ENCODE measurements around the gene NAT10. TPM values are rescaled to one million over a fixed set of nuclear protein-coding genes. Genes with fewer than 3 reads are reported as not detected.

NAT10 gene
- total RNA-seq, 2 donors from 2014 or later = 22.5 to 30.6 TPM

DNA sequence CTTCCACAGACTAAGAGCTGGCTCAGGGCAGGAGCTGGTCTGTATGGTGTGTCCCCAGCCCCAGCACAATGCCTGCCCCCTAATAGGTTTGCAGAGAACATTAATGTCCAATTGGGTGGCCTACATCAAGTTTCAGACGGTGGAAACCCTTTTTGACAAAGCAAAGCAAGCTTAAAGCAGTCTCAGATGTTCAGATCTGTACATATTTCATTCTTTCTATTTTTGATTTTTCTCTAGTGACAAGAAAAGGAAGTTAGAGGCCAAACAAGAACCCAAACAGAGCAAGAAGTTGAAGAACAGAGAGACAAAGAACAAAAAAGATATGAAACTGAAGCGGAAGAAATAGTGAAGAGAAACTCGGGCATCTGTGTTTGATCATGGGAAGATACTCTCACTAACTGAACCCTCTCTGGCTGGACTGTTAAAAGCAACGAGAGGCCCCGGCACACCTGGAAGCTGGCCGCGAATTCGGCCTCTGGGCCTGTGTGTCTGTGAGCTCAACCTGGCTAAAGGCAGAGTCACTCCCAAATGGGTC, 40.5 kb downstream of the NAT10 start:
- DNase-seq (no peak), ATAC-seq (no peak)
- intact Hi-C loops (cut with DNase I, micrococcal nuclease) = no loop called here

DNA sequence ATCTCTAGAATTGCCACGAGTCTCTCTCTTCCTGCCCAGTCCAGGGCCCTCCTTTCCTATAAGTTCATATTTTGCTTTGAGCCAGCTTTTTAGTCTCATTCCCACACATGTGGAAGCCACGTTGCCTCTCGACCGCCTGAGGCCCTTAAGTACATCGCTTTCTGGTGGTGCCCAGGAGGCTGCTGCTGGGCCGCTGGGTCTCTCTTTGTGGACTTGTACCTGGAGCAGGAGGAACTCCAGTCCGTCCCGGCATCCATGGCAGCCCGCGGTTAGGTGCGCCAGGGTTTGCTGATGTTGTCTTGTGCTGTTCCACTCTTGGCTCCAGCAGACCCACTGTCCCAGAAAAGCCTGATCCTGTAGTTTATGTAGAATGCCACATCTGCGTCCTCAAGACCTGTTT, 41.0 kb downstream of the NAT10 start:
- intact Hi-C loops (cut with DNase I, micrococcal nuclease) = no loop called here
- DNase-seq (no peak), ATAC-seq (no peak)

DNA sequence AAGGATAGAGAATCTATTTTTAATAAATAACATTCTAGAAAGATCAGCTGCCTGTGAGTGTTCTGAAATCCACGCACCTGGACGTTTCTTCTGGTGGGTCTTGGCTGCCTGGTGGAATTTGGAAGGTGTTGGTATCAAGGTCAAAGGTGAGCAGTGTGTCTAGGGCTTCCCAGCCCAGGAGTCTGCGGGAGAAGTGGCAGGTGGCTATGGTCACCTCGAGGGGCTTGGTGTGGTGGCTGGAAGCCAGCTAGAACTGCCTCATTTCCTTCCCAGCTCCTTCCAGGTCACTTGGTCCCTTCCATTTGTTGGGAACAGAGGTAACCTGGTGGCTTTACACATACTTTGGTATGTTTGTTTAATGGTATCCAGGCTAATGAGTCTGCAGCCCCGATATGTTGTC, 41.4 kb downstream of the NAT10 start:
- ATAC-seq (no peak), DNase-seq (no peak)
- intact Hi-C loops (cut with DNase I, micrococcal nuclease) = no loop called here

DNA sequence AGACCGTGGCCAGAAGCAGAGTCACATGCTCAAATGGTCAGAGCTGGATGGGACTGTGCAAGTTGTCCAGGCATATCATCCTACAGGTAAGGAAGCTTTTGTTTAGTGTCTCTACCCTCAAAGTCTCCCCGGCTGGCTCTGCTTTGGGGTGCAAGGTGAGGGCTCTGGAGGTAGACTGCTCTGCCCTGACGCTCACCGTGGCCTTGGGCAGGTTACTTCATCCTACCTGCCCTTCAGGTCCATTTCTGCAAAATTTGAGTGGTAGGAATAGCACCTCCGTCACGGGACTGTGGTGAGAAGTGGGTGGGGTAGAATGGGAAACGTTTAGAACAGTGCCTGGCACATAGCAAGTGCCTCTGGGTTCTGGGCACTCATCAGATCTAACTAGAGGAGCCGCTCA, 42.2 kb downstream of the NAT10 start:
- intact Hi-C loops (cut with DNase I, micrococcal nuclease) = no loop called here
- no peak for ATAC-seq
- DNase-seq = no peak

DNA sequence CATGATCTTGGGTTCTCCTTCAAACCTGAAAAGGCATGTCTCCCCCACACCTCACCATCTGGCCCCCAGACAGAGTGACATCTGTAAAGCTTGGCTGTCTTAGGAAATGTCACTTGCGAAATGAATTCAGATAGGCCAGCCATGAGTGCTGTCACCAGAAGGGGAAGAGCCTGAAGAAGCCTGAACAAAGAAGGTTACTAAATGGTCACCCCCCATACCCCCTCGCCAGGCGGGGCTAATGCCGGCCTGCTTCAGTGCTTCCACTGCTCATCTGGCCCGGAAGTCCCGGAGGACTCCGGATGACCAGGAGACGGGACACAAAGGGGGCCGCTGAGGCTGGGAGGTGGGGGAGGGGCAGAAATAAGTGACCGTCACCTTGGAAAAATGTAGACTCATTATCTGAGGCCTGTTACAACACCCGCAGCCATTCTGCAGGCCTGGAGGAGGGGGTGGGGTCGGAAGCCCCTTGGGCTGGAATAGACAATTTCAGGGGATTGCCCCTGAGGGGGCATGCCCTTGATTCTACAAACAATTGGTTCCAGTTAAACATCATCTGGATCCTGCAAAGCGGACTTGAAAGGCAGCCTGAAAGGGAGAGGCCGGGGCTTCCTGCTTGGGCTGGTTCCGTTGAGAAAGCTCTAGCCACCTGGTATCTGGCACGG, 43.2 kb downstream of the NAT10 start:
- ATAC-seq (no peak), DNase-seq (no peak)
- intact Hi-C loops (cut with DNase I, micrococcal nuclease) = no loop called here

DNA sequence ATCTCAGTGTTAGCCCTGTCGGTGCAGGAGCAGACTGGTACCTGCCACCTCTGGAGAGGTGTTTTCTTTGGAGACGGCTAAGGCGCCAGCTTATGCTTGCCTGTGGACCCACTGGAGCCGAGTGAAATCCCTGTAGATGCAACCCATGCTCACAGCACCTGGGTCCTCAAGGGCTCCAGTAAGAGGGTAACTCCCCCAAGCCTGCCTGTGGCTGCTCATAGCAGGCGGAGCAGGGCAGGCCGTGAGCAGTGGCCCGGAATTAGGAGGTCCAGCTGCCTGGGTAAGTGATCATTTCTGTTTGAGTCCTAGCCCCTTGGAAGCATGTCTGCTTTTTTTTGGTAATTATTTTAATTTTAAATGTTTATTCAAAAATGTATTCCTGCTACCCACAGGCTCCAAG, 43.8 kb downstream of the NAT10 start:
- intact Hi-C loops (cut with DNase I, micrococcal nuclease) = no loop called here
- no peak for ATAC-seq
- no peak for DNase-seq

DNA sequence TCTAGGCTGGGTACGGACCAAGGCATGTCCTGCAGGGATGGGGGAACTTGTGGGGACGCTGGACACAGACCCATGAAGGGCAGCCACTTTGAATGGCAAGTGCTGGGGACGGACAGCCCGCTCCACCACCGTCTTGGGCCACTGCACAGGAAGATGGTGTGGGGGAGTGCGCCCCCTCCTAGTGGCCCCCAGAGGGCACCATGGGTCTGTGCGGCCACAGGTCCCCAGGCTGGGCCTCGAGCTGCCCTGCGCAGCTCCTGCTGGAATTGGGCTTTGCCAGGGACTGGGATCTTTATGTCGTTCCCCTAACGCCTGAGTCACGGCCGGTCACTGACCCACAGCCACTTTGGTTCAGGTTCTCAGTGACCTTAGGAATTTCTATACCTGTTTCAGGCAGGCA, 44.4 kb downstream of the NAT10 start:
- intact Hi-C loops (cut with DNase I, micrococcal nuclease) = no loop called here
- ATAC-seq (peak; percentile 44), DNase-seq (no peak)

DNA sequence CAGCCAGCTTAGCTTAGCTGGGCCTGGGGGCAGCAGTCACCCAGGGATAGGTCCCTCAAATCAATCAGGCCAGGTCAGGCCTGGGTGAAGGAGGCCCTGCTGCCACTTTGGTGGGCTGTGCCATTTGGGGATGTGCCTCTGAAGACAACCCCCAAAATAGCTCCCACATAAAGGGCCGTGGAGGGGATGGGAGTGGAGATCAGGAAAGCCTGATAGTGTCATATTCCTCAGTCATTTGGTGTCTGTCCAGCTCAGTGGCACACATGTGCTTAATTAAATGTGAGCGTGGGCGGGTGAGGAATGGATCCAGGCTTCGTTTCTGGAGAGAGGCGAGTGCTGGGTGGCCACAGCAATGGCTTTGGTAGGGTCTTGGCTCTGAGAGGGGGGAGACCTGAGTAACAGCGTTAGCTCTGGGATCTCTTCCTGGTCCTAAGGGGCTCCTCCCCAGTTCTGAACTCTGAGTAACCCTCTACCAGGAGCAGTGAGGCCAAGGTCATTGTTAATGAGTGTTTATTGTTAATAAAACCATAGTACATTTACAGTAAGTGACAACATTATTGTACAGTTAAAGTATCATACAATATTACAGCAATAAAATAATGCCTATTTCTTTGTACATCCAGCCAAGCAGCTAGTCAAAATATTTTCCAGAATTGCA, 45.2 kb downstream of the NAT10 start:
- peak; percentile 69 for ATAC-seq
- intact Hi-C loops (cut with DNase I, micrococcal nuclease) = no loop called here
- no peak for DNase-seq

DNA sequence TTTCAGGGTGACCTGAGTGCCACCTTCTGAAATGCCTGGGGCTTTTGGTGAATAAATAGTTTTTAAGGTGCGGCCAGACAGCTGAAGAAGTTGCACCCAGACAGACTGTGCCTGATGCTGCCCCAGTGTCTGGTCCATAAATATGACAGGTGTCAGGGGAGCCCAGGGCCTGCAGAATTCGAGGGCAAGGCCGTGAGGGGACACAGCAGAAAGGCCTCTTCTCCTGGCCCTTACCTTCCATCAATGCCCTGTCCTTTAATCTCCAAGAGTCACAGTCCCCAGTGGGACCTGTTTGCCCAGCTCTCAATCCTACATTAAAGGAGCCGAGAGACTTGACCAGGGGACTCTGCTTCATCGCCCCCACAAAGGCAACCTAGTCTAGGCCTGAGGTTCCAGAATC, 45.7 kb downstream of the NAT10 start:
- intact Hi-C loops (cut with DNase I, micrococcal nuclease) = no loop called here
- no peak for ATAC-seq

DNA sequence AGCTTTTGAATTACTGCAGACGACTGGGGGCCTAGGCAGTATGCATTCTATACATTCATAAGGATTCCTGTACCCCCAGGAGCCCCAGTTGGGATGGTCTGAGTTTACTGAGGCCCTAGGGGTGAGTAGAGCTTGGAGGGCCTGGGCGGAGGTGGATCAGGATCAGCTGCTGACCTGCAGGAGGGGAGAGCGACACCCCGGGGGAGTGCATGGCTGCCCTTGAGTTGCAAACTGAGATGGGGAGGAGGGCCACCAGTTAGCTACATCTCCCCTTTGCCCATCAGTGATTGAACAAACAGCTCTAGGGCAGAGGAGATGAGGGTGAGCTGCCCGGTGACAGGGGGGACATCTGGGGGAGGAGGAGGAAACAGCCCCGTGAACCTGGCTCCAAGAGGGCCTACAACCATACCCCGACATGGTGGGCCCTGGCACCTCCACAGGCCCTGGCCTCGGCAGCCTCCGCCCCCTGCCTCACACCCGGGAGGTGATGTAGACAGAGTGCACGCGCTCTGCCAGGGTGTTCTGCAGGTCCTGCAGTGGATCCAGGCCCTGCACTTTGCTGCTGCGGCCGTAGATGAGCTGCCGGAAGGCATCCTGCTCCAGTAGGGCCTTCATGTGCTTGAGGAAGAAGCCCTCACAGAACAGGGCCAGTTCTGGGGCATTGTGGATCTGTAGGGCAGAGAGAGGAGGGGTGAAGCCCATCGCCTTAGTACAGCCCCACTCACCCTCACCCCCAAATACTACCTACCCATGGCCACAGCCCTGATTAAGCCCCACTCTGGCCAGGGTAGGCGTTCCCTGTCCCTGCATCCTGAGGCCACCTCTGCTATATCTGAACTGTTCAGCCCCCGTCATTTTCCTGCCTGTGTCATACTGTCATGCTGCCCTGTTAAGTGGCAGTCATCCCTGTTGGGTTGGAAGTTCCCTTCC, 46.8 kb downstream of the NAT10 start:
- ATAC-seq = no peak
- no peak for DNase-seq
- intact Hi-C loops (cut with DNase I, micrococcal nuclease) = no loop called here

More for the DNA sequence above, 45.7 kb downstream of the NAT10 start:
- DNase-seq = no peak

DNA sequence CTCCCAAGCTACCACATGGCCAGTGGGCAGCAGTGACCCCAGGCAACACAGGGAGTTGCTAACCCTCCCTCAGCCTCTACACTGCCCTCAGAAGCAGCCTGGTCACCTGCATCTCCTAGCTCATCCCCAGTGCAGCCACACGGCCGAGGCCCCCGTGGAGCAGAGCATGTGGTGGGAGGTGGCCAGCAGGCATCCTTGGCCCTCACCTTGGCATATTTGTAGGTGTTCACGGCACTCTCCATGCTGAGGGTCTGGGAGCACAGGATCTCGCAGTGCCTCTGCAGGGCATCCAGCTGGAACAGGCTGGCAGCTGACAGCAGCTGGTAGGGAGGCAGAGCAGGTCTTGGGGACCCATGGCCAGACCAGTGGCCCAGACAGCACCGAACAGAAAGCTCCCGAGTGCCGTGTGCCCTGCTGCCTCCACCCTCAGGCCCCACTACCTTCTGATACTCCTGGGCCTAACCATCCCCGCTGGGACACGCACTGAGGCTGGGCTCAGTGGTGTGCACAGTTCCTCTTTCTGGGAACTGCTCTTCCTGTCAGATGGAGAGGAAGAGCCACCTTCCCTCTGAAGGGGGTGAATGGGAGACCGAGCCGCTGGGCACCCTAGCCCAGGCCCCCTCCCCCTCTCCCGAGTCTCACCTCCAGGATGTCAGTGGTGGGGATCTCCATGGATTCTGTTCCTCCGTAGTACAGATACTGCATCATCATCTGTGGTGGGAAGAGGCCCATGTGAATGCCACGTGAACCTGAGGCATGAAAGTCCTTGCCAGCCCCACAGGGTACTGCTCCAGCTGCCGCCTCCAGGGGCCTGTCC, 48.8 kb downstream of the NAT10 start:
- ATAC-seq (no peak), DNase-seq (no peak)
- intact Hi-C loops (cut with DNase I, micrococcal nuclease) = no loop called here

DNA sequence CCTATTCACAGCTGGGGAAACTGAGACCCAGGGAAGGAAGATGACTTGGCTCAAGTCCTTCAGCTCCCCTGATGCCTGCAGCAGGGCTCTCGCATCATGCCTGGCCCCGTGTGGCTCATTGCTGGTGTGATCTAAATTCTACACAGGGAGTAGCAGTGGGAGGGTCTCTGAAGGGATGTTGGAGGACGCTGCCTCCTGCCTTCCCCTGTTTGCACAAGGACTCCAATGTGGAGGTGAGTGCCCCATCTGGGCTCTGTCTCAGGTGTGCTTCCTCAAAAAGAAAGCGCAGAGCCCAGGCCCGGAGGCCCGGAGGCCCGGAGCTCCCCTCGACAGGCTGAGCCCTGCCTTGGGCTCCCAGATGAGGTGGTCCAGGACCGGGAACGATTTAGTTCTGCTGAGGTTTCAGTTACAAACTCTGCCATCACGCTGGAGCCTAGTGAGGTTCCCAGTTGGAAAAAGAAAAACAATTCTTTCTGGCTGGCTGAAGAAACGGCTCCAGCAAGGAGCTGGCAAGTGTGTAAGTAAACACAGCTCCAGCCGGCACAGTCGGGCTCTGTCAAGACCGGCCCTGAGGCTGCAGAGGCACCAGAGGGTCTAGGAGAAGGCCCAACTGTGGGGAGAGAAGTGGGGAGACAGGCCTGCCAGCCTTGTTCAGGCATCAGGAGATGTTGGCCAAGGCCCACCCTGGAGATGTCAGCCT, 49.8 kb downstream of the NAT10 start:
- DNase-seq = no peak
- intact Hi-C loops (cut with DNase I, micrococcal nuclease) = no loop called here
- no peak for ATAC-seq

DNA sequence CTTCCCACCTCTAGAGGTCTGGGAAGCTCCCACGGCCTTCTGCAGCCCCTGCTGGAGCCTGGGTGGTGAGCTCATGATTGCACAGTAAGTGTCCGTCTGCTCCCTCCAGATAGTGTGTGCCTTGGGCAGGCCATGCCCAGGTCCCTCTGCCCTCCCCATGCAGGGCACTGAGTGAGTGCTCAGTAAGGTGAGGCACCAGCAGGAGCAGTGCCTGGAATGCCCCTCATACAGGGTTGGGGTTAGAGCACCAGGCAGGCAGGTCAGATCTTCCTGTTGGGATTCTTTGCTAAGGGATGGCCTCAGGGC, 50.3 kb downstream of the NAT10 start:
- no peak for DNase-seq
- intact Hi-C loops (cut with DNase I, micrococcal nuclease) = no loop called here
- no peak for ATAC-seq

DNA sequence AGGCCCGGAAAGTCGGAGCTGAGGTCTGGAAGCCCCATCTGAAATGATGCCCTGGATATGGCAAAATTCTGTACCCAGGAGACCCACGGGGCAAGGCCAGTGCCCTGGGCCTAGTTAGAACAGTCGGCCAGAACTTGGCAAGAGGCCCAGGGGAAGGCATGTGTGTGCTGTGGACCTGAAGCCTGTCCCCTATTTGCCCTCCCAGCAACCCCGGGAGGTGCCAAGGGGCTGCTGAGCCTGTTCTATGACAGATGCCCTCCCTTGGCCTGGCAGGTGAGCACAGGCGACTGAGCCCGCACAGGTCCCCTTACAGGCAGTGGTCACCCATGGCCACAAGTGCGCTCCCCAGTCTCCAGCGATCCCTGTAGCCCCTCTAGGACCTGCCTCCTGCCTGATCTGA, 51.7 kb downstream of the NAT10 start:
- intact Hi-C loops (cut with DNase I, micrococcal nuclease) = no loop called here
- ATAC-seq (no peak), DNase-seq (no peak)

DNA sequence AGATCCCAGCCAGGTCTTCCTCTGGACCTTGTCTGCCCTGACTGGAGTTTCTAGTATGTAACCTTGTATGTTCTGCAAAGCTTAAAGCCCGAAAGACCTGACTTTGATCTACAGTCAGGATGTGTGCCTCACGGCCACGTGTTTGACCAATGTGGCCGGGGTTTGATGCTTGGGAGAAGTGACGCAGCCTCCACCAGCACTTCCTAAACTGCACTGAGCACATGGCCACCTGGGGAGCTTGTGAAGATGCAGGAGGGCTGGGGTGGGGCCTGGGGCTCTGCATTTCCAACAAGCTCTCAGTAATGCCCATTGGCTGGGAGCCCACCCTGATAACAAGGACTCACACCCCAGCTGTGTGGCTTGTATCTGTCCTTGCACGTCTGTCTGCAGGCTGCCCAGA, 53.2 kb downstream of the NAT10 start:
- DNase-seq = no peak
- intact Hi-C loops (cut with DNase I, micrococcal nuclease) = no loop called here
- ATAC-seq = no peak

DNA sequence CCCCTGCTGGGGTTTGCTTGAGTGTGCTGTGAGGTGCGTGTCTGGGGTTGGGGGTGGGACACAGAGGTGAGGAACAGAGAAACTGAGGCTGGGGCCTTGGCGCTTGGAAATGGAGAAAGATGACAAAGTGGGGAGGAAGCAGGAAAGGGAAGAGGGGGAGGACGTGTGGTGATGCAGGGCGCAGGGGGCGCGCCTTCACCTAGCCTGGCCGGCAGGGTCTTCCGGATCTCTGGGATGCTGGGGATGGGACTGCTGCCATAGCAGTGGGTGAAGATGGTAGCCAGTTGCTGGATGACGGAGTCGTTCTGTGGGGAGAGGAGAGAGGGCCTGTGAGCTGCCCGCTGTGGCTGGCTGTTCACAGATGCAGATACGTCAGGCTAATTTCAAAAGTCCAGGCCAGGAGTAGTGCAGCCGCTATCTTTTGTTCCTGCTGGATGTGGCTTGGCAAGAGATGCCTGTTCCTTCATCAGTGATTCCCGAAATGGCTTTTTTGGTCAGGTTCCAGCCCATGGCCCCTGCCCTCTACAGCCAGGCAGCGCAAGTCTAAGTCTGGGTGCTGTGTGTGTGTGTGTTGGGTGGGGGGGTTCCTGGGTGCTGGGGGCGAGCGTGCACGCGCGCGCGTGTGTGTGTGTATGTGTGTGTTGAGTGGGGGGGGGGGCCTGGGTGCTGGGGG, 54.8 kb downstream of the NAT10 start:
- DNase-seq (no peak), ATAC-seq (no peak)

DNA sequence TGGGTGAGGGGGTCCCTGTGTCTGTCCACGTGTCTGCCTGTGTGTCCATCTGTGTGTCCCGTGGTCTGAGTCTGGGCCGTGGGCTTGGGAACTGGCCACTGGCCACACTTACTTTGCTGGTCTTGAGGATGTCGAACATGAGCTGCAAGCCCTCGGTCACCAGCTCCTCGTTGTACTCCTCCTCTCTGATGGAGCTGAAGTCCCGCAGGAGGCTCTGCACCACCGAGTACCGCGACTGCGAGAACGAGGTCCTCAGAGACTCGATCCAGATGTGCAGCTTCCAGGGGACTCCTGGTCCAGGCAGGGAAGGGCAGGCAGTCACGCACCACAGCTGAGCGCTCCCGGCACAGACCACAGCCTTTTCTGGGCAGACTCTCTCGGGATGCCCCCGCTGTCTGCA, 55.4 kb downstream of the NAT10 start:
- intact Hi-C loops (cut with DNase I, micrococcal nuclease) = loop anchor here in 1 of 2 donors (10.0 kb wide), 1 partner anchor 156 kb away; no protein-coding TSS in a partner anchor
- ATAC-seq (no peak), DNase-seq (no peak)

More for the DNA sequence above, 54.8 kb downstream of the NAT10 start:
- intact Hi-C loops (cut with DNase I, micrococcal nuclease) = loop anchor here in 1 of 2 donors (10.0 kb wide), 1 partner anchor 155 kb away; no protein-coding TSS in a partner anchor

DNA sequence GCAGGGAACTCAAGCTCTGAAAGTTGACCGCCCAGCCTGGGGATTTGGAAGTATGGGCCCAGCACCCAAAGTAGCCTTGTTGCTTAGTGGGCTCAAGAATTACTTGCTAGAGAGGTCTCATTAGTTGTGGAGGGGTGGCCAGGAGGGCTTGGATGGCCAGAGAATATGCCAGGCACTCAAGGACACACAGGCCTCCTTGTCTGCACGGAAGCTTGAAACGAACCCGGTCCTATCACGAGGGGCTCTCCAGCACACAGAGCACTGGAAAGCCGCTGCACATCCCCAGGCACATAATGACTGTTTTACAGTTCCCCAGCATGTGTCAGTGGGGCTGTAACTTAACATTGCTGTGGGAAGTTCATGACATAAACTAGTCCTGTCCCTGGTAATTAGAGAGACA, 55.9 kb downstream of the NAT10 start:
- ATAC-seq = no peak
- intact Hi-C loops (cut with DNase I, micrococcal nuclease) = loop anchor here in 1 of 2 donors (10.0 kb wide), 1 partner anchor 157 kb away; no protein-coding TSS in a partner anchor
- no peak for DNase-seq
